Central memory CD8-positive, alpha-beta T cell (primary cell): ENCODE data around the gene SUSD1.

ENCODE experiments used
- ATAC-seq: fragments of 150-1000 bp; cut with Tn5 transposase; replicated peaks from 2 replicates; pipeline ENCODE4 v1.10.0; 2022; ENCODE audit warnings: mild to moderate bottlenecking, moderate FRiP score, moderate number of reproducible peaks; ENCODE audit not compliant: poor library complexity, severe bottlenecking; ENCODE audit errors: extremely low read depth
- DNase-seq, 2 donors: peaks; one replicate each; pipeline ENCODE4 v3.0.0; 2021; ENCODE audit warnings: low spot score in 2 of 2
- H3K27ac Mint-ChIP-seq: one replicate; pipeline ENCODE4 v1.8.0; 2022; ENCODE audit warnings: low read depth, mild to moderate bottlenecking, moderate library complexity, mixed read lengths
- H3K27me3 Mint-ChIP-seq: one replicate; pipeline ENCODE4 v1.8.0; 2022; ENCODE audit warnings: mixed read lengths
- H3K36me3 Mint-ChIP-seq: one replicate; pipeline ENCODE4 v1.8.0; 2022; ENCODE audit warnings: mild to moderate bottlenecking, moderate library complexity, mixed read lengths; ENCODE audit not compliant: insufficient read depth
- H3K4me1 Mint-ChIP-seq: one replicate; pipeline ENCODE4 v1.8.0; 2022; ENCODE audit warnings: mixed read lengths
- H3K4me3 Mint-ChIP-seq: one replicate; pipeline ENCODE4 v1.8.0; 2022; ENCODE audit warnings: mild to moderate bottlenecking, moderate library complexity, mixed read lengths
- H3K9me3 Mint-ChIP-seq: one replicate; pipeline ENCODE4 v1.8.0; 2022; ENCODE audit warnings: mixed read lengths

The SUSD1 gene

DNA sequence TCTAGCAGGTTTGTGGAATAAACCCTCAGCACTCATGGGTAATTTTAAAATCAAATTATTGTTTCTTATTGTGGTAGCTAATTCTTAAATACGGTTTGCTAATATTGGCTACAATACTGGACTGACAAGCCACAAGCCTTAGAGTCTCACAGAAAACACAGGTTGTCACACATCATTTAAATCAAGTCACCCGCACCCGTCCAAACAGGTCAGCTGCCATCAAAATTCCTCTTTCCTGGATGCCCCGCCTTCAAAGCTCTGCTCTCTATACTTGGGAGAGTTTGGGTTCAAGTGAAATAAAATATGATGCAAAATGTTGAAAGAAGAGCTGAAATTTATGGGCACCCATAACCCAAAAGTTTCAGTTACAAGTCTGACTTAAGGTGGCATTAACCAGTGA is 12.3 kb upstream of the SUSD1 start:
- H3K36me3 Mint-ChIP-seq: no peaks in the 10 kb centered on the region
- peaks cover 4% of the 10 kb centered on the region for H3K4me1 Mint-ChIP-seq

DNA sequence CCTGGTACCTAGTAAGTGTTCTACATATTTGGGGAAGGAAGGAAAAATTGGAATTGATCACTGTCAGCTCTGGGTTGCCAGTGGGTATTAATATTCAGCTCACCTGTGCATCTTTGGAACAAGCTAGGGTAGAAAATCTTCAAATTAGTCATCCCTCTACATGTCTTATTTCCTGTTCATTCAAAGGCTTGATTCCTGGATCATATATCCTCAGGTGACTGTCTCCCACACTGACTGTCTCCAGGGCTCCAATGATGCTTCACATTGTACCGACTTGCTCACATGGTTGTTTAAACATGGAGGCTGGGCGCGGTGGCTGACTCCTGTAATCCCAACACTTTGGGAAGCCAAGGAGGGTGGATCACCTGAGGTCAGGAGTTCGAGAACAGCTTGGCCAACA is 11.6 kb upstream of the SUSD1 start:
- no peak overlapping the region for H3K4me3 Mint-ChIP-seq
- H3K27me3 Mint-ChIP-seq: no peaks in the 10 kb centered on the region
- H3K4me1 Mint-ChIP-seq: peaks cover 6% of the 10 kb centered on the region
- no peak for ATAC-seq
- no peak overlapping the region for H3K27ac Mint-ChIP-seq
- peaks cover 6% of the 10 kb centered on the region for H3K9me3 Mint-ChIP-seq
- no peaks in the 10 kb centered on the region for H3K36me3 Mint-ChIP-seq
- DNase-seq: no peak

More for the DNA sequence above, 12.3 kb upstream of the SUSD1 start:
- H3K9me3 Mint-ChIP-seq: peaks cover 6% of the 10 kb centered on the region
- DNase-seq (no peak), ATAC-seq (no peak)
- no peak overlapping the region for H3K4me3 Mint-ChIP-seq
- H3K27me3 Mint-ChIP-seq: no peaks in the 10 kb centered on the region
- no peak overlapping the region for H3K27ac Mint-ChIP-seq

DNA sequence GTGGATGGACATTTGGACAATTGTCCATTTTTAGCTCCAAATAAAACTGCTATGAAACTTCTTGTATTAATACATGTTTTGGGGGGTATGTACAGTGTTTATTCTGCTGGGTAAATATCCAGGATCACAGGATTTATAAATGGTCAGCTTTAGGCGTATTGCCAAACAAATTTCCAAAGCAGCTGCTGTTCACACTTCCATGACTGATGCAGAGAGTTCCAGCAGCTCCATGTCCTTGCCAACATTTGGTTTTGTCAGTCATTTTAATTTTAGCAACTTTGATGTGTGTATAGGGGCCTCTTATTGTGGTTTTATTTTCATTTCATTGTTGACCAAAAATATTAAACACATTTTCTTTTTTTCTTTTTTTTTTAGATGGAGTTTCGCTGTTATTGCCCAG is 9.8 kb upstream of the SUSD1 start:
- no peak overlapping the region for H3K27ac Mint-ChIP-seq

DNA sequence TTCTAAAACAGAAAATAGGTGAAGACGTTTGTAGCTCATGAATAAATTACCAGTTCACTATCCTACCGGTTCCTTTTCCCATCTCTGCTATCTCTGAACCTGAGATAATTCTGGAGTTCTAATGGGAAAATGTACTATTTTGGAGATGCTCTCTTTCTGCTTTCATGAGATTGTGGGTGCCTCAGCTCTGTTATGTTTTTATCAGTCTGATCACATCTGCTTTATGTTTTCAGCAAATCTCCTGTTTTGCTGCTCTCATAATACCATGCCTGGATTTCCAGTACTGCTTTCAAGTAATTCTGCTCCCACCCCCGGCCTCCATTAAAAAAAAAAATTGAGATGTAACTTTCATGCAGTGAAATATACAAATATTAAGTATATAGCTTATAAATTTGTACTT is 9.1 kb upstream of the SUSD1 start:
- DNase-seq (no peak), ATAC-seq (no peak)
- Mint-ChIP-seq H3K4me3 (no peak overlapping the region), H3K4me1 (peaks cover 21% of the 10 kb centered on the region), H3K27me3 (no peaks in the 10 kb centered on the region), H3K36me3 (peaks cover 9% of the 10 kb centered on the region), H3K9me3 (peaks cover 6% of the 10 kb centered on the region), H3K27ac (no peak overlapping the region)

More for the DNA sequence above, 9.8 kb upstream of the SUSD1 start:
- no peaks in the 10 kb centered on the region for H3K27me3 Mint-ChIP-seq
- DNase-seq (no peak), ATAC-seq (no peak)
- peaks cover 21% of the 10 kb centered on the region for H3K4me1 Mint-ChIP-seq
- peaks cover 6% of the 10 kb centered on the region for H3K9me3 Mint-ChIP-seq
- peaks cover 9% of the 10 kb centered on the region for H3K36me3 Mint-ChIP-seq
- no peak overlapping the region for H3K4me3 Mint-ChIP-seq

DNA sequence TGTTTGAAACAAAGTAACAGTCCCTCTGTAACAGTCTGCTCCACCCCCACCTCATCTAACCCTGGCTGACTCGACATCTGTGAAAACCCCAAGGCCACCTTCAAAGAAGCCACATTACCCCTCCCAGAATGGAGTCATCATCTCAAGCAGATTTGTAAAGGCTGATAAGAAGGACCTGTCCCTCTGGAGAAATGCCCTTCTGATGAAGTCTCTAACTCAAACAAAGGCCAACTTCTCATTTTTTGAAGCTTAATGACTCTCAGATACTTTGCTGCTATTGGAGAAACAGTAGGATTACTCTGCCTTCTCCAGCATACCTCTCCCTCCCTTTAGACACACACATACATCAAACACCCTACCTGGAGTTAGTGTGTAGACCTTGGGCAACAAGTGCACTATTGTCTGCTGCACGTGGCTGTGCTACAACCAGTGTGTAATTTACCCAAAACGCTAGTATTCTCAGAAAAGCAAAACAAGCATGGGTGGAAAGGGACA is 5.3 kb upstream of the SUSD1 start:
- Mint-ChIP-seq H3K9me3 (peaks cover 6% of the 10 kb centered on the region), H3K4me1 (peaks cover 53% of the 10 kb centered on the region), H3K27me3 (no peaks in the 10 kb centered on the region), H3K27ac (peak overlapping the region; percentile 93), H3K4me3 (peak overlapping the region; percentile 49), H3K36me3 (peaks cover 15% of the 10 kb centered on the region)
- ATAC-seq (peak; percentile 57), DNase-seq (peak in 1 of 2 donors; percentile 47)

DNA sequence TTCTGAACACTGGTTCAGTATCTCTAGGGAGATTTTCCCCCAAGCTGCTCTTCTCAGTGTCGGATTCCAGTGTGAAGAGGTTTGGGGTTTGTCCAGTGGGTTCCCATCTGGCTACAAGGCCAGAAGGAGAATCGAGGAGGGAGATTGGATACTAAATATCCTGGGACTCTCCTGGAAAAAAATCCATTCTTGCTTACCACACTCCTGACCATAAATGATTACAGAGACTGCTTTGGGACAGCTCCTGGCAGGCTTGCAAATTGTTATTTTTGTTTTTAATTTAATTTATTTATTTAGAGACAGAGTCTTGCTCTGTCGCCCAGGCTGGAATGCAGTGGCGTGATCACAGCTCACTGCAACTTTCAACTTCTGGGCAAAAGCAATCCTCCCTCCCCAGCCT is 4.7 kb upstream of the SUSD1 start:
- Mint-ChIP-seq H3K4me3 (no peak overlapping the region), H3K27me3 (no peaks in the 10 kb centered on the region), H3K36me3 (peaks cover 15% of the 10 kb centered on the region), H3K27ac (peak overlapping the region; percentile 93), H3K4me1 (peaks cover 56% of the 10 kb centered on the region), H3K9me3 (peaks cover 6% of the 10 kb centered on the region)
- DNase-seq (no peak), ATAC-seq (no peak)

DNA sequence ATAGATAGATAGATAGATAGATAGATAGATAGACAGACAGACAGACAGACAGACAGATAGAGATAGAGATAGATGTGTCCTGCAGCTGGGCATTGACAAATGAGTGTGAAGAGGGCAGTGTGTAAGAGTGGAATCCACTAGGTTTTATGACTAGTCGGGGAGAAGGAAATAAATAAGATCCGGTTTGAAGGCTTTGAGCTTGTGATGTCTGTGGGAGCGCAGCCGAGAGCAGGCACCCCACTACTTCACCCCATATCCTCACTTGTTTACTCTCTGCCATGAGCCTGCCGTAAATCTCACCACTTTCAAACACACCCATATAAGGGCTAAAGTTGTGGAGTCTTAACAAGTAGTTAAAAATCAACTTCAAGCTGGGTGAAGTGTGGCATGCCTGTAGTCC is 1.4 kb upstream of the SUSD1 start:
- peaks cover 80% of the 10 kb centered on the region for H3K4me1 Mint-ChIP-seq
- peaks cover 15% of the 10 kb centered on the region for H3K36me3 Mint-ChIP-seq
- no peaks in the 10 kb centered on the region for H3K27me3 Mint-ChIP-seq
- no peaks in the 10 kb centered on the region for H3K9me3 Mint-ChIP-seq
- H3K4me3 Mint-ChIP-seq: peak overlapping the region; percentile 77
- peak overlapping the region; percentile 95 for H3K27ac Mint-ChIP-seq
- DNase-seq (peak in 1 of 2 donors; percentile 40), ATAC-seq (peak; percentile 68)

DNA sequence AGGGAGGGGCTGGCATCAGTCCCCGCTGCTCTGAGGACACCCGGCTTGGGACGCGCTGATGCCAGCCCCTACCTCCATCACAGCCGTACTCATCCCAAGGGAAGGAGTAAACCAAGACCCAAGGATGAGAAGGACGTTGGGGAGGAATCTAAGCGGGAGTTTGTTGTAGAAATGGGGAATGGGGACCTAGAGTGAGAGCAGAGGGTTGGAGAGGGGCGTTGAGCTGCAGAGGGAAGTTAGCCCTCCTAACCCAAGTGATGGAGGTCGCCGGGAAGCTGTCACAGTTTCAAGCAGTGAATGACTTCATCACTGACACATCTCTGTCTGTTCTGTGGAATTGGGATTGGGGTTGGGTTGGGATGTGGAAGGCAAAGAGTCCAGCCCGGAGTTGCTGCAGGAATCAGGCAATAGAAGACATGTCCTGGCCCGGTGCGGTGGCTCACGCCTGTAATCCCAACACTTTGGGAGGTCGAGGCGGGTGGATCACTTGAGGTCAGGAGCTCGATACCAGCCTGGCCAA is 759 bp upstream of the SUSD1 start:
- no peaks in the 10 kb centered on the region for H3K9me3 Mint-ChIP-seq
- ATAC-seq: no peak
- peaks cover 78% of the 10 kb centered on the region for H3K4me1 Mint-ChIP-seq
- H3K4me3 Mint-ChIP-seq: peak overlapping the region; percentile 77
- H3K36me3 Mint-ChIP-seq: peaks cover 11% of the 10 kb centered on the region
- peak overlapping the region; percentile 95 for H3K27ac Mint-ChIP-seq
- no peak for DNase-seq
- no peaks in the 10 kb centered on the region for H3K27me3 Mint-ChIP-seq

DNA sequence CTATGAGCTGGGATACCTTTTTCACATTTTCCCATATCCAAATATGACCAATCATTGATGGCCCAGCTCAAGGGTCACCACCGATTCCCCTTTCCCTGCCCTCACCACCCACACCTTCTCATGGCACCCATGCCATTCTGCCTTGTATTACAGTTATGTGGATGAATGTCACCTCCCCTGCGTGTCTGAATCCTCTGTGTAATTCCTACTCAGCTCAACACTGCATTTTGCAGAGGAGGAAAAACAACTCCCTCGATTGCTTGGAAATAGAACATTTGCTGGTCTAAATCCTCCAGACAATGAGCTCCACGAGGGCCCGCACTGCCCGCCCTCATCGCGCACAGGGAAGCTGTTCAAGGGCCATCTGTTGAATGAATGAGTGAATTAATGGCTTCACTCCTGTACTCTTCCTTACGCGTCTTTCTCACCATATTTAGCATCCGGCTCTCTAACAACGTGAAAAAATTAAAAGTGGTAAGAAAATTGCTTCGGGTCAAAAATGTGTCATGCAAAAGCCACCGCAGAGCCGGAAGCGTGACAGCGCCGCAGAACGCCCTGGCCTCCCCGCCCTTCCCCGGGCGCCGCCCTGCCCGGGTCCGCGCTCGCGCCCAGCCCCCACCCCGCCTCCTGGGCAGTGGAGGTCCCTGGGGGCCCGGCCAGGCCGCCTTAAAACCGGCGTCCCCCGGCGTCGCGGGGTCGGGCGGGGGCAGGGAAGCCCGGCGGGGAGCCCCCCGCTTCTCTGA is 704 bp downstream of the SUSD1 start:
- DNase-seq (peak; percentile 53 to 67), ATAC-seq (peak; percentile 66)
- Mint-ChIP-seq H3K4me1 (peaks cover 83% of the 10 kb centered on the region), H3K4me3 (peak overlapping the region; percentile 91), H3K9me3 (no peaks in the 10 kb centered on the region), H3K27me3 (no peaks in the 10 kb centered on the region), H3K27ac (peak overlapping the region; percentile 76), H3K36me3 (peaks cover 8% of the 10 kb centered on the region)

DNA sequence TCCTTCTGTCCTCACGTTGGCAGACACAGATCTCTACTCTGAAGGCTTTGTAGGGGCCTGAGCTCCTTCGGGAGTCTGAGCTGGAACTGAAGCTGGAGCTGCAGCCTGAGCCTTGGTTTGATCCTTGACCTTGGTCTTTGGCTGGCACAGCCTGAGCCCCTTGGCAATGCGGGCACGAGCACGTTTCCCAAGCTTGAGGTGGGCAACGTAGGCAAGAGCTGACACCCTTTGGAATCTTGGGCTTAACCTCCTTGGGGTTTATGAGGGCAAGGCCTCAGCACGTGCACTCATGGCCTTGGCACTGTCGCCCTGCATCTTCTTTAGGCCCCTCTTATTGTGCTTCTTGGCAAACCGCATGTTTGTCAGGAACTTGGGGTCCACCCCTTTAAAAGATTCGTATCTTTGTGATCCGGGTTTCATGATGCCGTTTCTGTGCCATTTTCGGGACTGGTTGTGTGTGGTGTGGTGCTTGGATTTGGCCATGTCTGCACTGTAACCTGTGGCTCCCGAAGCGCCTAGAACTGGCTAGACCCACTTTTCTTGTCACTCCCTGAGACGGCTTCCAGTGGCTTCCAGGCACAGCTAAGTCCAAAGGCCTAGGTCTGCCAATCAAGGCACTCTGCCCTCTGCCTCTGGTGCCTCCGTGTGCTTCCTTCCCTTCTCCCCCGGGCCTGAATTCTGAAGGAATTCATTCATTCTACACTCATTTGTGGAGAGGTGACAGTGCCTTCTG is 1.4 kb downstream of the SUSD1 start:
- no peak for ATAC-seq

DNA sequence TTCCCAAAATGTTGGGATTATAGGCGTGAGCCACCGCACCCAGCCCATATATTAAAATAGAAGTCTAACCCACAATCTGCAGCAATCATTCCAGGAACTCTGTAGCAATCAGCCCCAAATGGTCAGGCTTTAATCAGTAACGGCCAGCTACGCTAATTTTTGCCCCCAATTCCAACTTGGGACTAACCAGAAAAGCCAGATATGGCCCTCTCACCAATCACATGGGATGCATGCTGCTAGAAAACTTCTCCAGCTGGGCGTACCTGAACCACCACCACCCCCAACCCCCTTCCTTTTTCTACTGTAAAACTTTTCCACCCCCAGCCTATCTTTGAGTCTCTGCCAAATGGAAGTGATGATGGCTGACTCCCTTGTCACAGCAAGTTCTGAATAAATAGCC is 4.1 kb downstream of the SUSD1 start:
- peaks cover 85% of the 10 kb centered on the region for H3K4me1 Mint-ChIP-seq
- DNase-seq (no peak), ATAC-seq (no peak)
- H3K9me3 Mint-ChIP-seq: no peaks in the 10 kb centered on the region
- H3K4me3 Mint-ChIP-seq: no peak overlapping the region
- H3K36me3 Mint-ChIP-seq: peaks cover 5% of the 10 kb centered on the region
- no peaks in the 10 kb centered on the region for H3K27me3 Mint-ChIP-seq
- no peak overlapping the region for H3K27ac Mint-ChIP-seq

More for the DNA sequence above, 1.4 kb downstream of the SUSD1 start:
- H3K4me1 Mint-ChIP-seq: peaks cover 88% of the 10 kb centered on the region
- no peaks in the 10 kb centered on the region for H3K27me3 Mint-ChIP-seq
- peak overlapping the region; percentile 76 for H3K27ac Mint-ChIP-seq
- H3K4me3 Mint-ChIP-seq: peak overlapping the region; percentile 91
- no peaks in the 10 kb centered on the region for H3K9me3 Mint-ChIP-seq
- no peak for DNase-seq
- H3K36me3 Mint-ChIP-seq: peaks cover 9% of the 10 kb centered on the region

DNA sequence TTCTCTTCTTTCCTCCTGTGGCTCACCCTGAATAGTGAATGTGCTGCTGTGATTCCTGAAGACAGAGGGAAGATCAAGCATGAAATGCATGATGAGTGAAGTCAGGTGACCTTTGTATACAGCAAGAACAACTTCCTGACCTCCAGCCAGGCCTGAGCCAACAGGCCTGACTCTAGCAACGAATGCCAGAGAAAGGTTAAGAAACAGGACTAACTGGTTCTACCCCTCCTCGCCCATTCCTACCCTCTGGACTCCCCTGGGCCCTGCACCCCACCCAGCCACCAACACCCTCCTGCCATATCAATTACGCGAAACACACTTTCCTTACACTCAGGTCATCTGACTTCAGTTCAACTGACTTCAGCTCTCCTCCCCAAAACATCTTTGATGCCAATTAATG is 4.9 kb downstream of the SUSD1 start:
- H3K4me1 Mint-ChIP-seq: peaks cover 84% of the 10 kb centered on the region
- no peak overlapping the region for H3K4me3 Mint-ChIP-seq
- no peaks in the 10 kb centered on the region for H3K27me3 Mint-ChIP-seq
- H3K27ac Mint-ChIP-seq: no peak overlapping the region
- no peaks in the 10 kb centered on the region for H3K9me3 Mint-ChIP-seq
- peaks cover 3% of the 10 kb centered on the region for H3K36me3 Mint-ChIP-seq
- ATAC-seq: no peak
- no peak for DNase-seq
